ENCODE data around the gene STXBP1. TPM values are rescaled to one million over a fixed set of nuclear protein-coding genes. Genes with fewer than 3 reads are reported as not detected.

The STXBP1 gene
- total and polyA plus RNA-seq, 2 of the 8 experiments (the other 6 are each of a cell fraction or from before 2014, with no cell fraction given): 11.5 to 60.9 TPM

GRCh38 chr9:127667127-127667844, 55.2 kb downstream of the STXBP1 start:
- ChIA-PET POLR2A (ENCODE audit: partially characterized antibody) (interaction anchor here (1.0 kb wide), 1 partner anchor 215 kb away, joined by 3 read pairs; the partner anchor contains the start of gene LRSAM1), CTCF (ENCODE audit: partially characterized antibody) (interaction anchor here (0.7 to 2.3 kb wide), 11 partner anchors 9 to 390 kb away, joined by 3 to 10 read pairs (median 4); partner anchors contain the start of gene CFAP157)
- H4K8ac ChIP-seq (ENCODE audit: extremely low read depth, insufficient read depth, low read length): no peak overlapping the region
- peaks cover 0 to 26% (median 17%) of the 10 kb centered on the region in 4 experiments; a peak in 7 of 8 replicates for H3K36me3 ChIP-seq (ENCODE audit: control insufficient read depth in 2 of 4, insufficient read depth in 4 of 4, low read length in 3 of 4)
- no peak overlapping the region for H4K5ac ChIP-seq (ENCODE audit: insufficient read length, low read depth, low read length)
- no peak for FAIRE-seq
- H2BK5ac ChIP-seq (ENCODE audit: low read depth, low read length): no peak overlapping the region
- no peaks in the 10 kb centered on the region; the same call in 1 of the 2 replicates for H3K79me1 ChIP-seq (ENCODE audit: low read depth, low read length)
- H3K27me3 ChIP-seq (replicated peaks in 1 of 4; ENCODE audit: control insufficient read depth in 3 of 4, extremely low read depth in 1 of 4, insufficient read depth in 3 of 4, low read length in 3 of 4): no peaks in the 10 kb centered on the region
- H3K79me2 ChIP-seq (ENCODE audit: control insufficient read depth in 1 of 2, insufficient read depth in 2 of 2, low read length in 2 of 2): no peaks in the 10 kb centered on the region
- H3K9me3 ChIP-seq (ENCODE audit: insufficient read depth in 2 of 2, low read depth in 1 of 2, low read length in 1 of 2): no peaks in the 10 kb centered on the region
- H2BK12ac ChIP-seq (ENCODE audit: low read depth, low read length): no peak overlapping the region
- peaks cover 0 to 3% of the 10 kb centered on the region in 2 experiments for H4K20me1 ChIP-seq (replicated peaks in 1 of 2; ENCODE audit: control insufficient read depth in 1 of 2, insufficient read depth in 2 of 2, low read length in 2 of 2)
- H3K4ac ChIP-seq (replicated peaks; ENCODE audit: insufficient read length, low read depth, low read length): no peak overlapping the region
- no peak overlapping the region for H3K4me3 ChIP-seq (ENCODE audit: extremely low read depth in 1 of 4, insufficient read depth in 2 of 4, low read depth in 3 of 4, low read length in 4 of 4)
- H3K27ac ChIP-seq (ENCODE audit: low read depth, low read length): no peak overlapping the region
- H4K91ac ChIP-seq (replicated peaks; ENCODE audit: insufficient read length, low read length): no peak overlapping the region
- no peaks in the 10 kb centered on the region for H3K4me1 ChIP-seq (replicated peaks in 1 of 4; ENCODE audit: control insufficient read depth in 3 of 4, insufficient read depth in 4 of 4, low read length in 3 of 4)
- H3K18ac ChIP-seq (ENCODE audit: extremely low read depth, low read length): no peak overlapping the region
- DNase-seq (ENCODE audit: low read depth in 1 of 2, low spot score in 2 of 2): no peak
- H3K4me2 ChIP-seq (ENCODE audit: insufficient read depth in 1 of 2, low read depth in 2 of 2, low read length in 2 of 2): no peak overlapping the region
- no peak overlapping the region for H2BK15ac ChIP-seq (ENCODE audit: low read length)
- H2BK20ac ChIP-seq (ENCODE audit: low read length): no peak overlapping the region
- WGBS, 2 experiments (ENCODE audit: extremely low coverage in 1 of 2, insufficient coverage in 1 of 2, insufficient read length in 1 of 2, insufficient replicate concordance in 2 of 2, low coverage in 1 of 2, low lambda C conversion rate in 2 of 2, missing lambda C conversion rate in 1 of 2): 93% methylated on average over 3 of the region's 3 CpGs; no CpG with 5 or more reads in 1 of the 2 experiments
- H3K23me2 ChIP-seq (ENCODE audit: low read depth, low read length): no peaks in the 10 kb centered on the region
- no peak overlapping the region for H3K9ac ChIP-seq (replicated peaks in 1 of 4; ENCODE audit: extremely low read depth in 1 of 4, low read depth in 3 of 4, low read length in 3 of 4)
- no peak overlapping the region for H2AK5ac ChIP-seq (ENCODE audit: low read depth, low read length)
- H3K23ac ChIP-seq (ENCODE audit: insufficient read length): no peak overlapping the region
- H2BK120ac ChIP-seq (replicated peaks; ENCODE audit: low read depth, low read length): no peak overlapping the region
- no peak overlapping the region for H2AFZ ChIP-seq (ENCODE audit: low read length)
- no peak overlapping the region for H3K56ac ChIP-seq (replicated peaks; ENCODE audit: insufficient read length, low read depth, low read length)
- no peak overlapping the region for H3K14ac ChIP-seq (ENCODE audit: insufficient read length)
- no peak for TF ChIP-seq CTCF (IDR thresholded peaks at IDR 0.05; ENCODE audit: control extremely low read depth in 1 of 3, insufficient read depth in 1 of 3, low read depth in 1 of 3, low read length in 3 of 3)
- TF ChIP-seq GABPA (IDR thresholded peaks at IDR 0.05; ENCODE audit: borderline replicate concordance, insufficient read depth, low read length): no peak
- TF ChIP-seq SRF (IDR thresholded peaks at IDR 0.05; ENCODE audit: low read depth, low read length): no peak
- no peak for TF ChIP-seq PHF8 (conservative IDR thresholded peaks at IDR 0.05; ENCODE audit: low read depth, low read length)
- no peak for TF ChIP-seq CBX5 (IDR thresholded peaks at IDR 0.05; ENCODE audit: low read depth, low read length)
- TF ChIP-seq CREB1 (IDR thresholded peaks at IDR 0.05): no peak
- TF ChIP-seq CTBP2 (IDR thresholded peaks at IDR 0.05; ENCODE audit: borderline replicate concordance, insufficient read depth, insufficient read length, low read length): no peak
- TF ChIP-seq BCL11A (IDR thresholded peaks at IDR 0.05; ENCODE audit: low read depth in 2 of 2, low read length in 2 of 2): no peak
- TF ChIP-seq KDM4A (IDR thresholded peaks at IDR 0.05; ENCODE audit: low read depth, low read length, severe bottlenecking): no peak
- no peak for TF ChIP-seq KDM5A (IDR thresholded peaks at IDR 0.05; ENCODE audit: low read length)
